Loucy (cell line): ENCODE measurements around the gene CAMTA1.

Experiments
- H2AFZ ChIP-seq: fragments of 200-600 bp; sonication (generic); 2 replicates; pipeline ENCODE4 v1.6.0; 2016; ENCODE audit warnings: antibody characterized with exemption, mild to moderate bottlenecking, low read length, moderate library complexity
- H3F3A ChIP-seq: fragments of 200-600 bp; 2 replicates; pipeline ENCODE4 v1.6.0; 2016; ENCODE audit warnings: antibody characterized with exemption, low read depth, mild to moderate bottlenecking
- H3K27me3 ChIP-seq: fragments of 200-600 bp; sonication (generic); 2 replicates; pipeline ENCODE4 v1.6.1; 2014; ENCODE audit warnings: low read length, mild to moderate bottlenecking; ENCODE audit not compliant: insufficient read depth, poor library complexity, severe bottlenecking
- H3K36me3 ChIP-seq: fragments of 200-600 bp; sonication (generic); 2 replicates; pipeline ENCODE4 v1.6.1; 2016; ENCODE audit warnings: low read length; ENCODE audit not compliant: insufficient read depth
- H3K4me1 ChIP-seq: fragments of 200-600 bp; sonication (generic); 2 replicates; pipeline ENCODE4 v1.5.1; 2014; ENCODE audit warnings: low read length, mild to moderate bottlenecking; ENCODE audit not compliant: insufficient read depth, poor library complexity, severe bottlenecking
- H3K4me2 ChIP-seq: fragments of 200-600 bp; sonication (generic); 2 replicates; pipeline ENCODE4 v1.6.0; 2014; ENCODE audit warnings: antibody characterized with exemption, low read length, low read depth, mild to moderate bottlenecking; ENCODE audit not compliant: poor library complexity, severe bottlenecking
- H3K4me3 ChIP-seq: fragments of 200-600 bp; sonication (generic); 2 replicates; pipeline ENCODE4 v1.5.1; 2014; ENCODE audit warnings: low read length, mild to moderate bottlenecking, mixed read lengths; ENCODE audit not compliant: poor library complexity, severe bottlenecking
- H3K79me2 ChIP-seq: fragments of 200-600 bp; sonication (generic); 2 replicates; pipeline ENCODE4 v1.6.1; 2014; ENCODE audit warnings: low read length; ENCODE audit not compliant: insufficient read depth
- H3K9ac ChIP-seq: fragments of 200-600 bp; sonication (generic); 2 replicates; pipeline ENCODE4 v1.6.0; 2014; ENCODE audit warnings: mild to moderate bottlenecking, low read depth, low read length, moderate library complexity; ENCODE audit not compliant: poor library complexity, severe bottlenecking
- H3K9me2 ChIP-seq: fragments of 200-600 bp; sonication (generic); replicated peaks from 2 replicates; pipeline ENCODE4 v1.6.1; 2016; ENCODE audit warnings: low read depth, low read length, mixed read lengths
- H3K9me3 ChIP-seq: fragments of 200-600 bp; sonication (generic); 2 replicates; pipeline ENCODE4 v1.6.1; 2014; ENCODE audit warnings: mild to moderate bottlenecking, antibody characterized with exemption, low read length, low read depth; ENCODE audit not compliant: insufficient read depth
- H4K20me1 ChIP-seq: fragments of 200-600 bp; sonication (generic); 2 replicates; pipeline ENCODE4 v1.6.0; 2014; ENCODE audit warnings: antibody characterized with exemption, low read length, mild to moderate bottlenecking; ENCODE audit not compliant: insufficient read depth, poor library complexity, severe bottlenecking
- EZH2phosphoT487 ChIP-seq: fragments of 200-600 bp; IDR thresholded peaks from 2 replicates; pipeline ENCODE4 v1.6.1; 2018; ENCODE audit warnings: antibody characterized with exemption, mild to moderate bottlenecking, moderate library complexity, borderline replicate concordance
- TF ChIP-seq, protein P1 (sequence below): fragments of 200-600 bp; sonication (generic); conservative IDR thresholded peaks from 2 replicates; pipeline ENCODE4 v1.5.1; 2014; ENCODE audit warnings: mild to moderate bottlenecking, antibody characterized with exemption, low read length

The CAMTA1 gene

GRCh38 chr1:7097938-7098592 lies 312.8 kb downstream of the CAMTA1 start:
- H3F3A ChIP-seq, result no peaks in the 10 kb centered on the region
- H3K36me3 ChIP-seq, result no peaks in the 10 kb centered on the region
- H3K9ac ChIP-seq, result no peak overlapping the region
- H2AFZ ChIP-seq, result no peak overlapping the region
- no peaks in the 10 kb centered on the region for H4K20me1 ChIP-seq
- no peaks in the 10 kb centered on the region for H3K9me2 ChIP-seq
- no peak for TF ChIP-seq EZH2phosphoT487
- TF ChIP-seq, protein P1, sequence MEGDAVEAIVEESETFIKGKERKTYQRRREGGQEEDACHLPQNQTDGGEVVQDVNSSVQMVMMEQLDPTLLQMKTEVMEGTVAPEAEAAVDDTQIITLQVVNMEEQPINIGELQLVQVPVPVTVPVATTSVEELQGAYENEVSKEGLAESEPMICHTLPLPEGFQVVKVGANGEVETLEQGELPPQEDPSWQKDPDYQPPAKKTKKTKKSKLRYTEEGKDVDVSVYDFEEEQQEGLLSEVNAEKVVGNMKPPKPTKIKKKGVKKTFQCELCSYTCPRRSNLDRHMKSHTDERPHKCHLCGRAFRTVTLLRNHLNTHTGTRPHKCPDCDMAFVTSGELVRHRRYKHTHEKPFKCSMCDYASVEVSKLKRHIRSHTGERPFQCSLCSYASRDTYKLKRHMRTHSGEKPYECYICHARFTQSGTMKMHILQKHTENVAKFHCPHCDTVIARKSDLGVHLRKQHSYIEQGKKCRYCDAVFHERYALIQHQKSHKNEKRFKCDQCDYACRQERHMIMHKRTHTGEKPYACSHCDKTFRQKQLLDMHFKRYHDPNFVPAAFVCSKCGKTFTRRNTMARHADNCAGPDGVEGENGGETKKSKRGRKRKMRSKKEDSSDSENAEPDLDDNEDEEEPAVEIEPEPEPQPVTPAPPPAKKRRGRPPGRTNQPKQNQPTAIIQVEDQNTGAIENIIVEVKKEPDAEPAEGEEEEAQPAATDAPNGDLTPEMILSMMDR, result no peak
- no peaks in the 10 kb centered on the region for H3K4me1 ChIP-seq
- no peaks in the 10 kb centered on the region for H3K79me2 ChIP-seq
- H3K27me3 ChIP-seq, result no peaks in the 10 kb centered on the region
- H3K9me3 ChIP-seq, result no peaks in the 10 kb centered on the region
- no peak overlapping the region for H3K4me3 ChIP-seq
- H3K4me2 ChIP-seq, result no peak overlapping the region

DNA sequence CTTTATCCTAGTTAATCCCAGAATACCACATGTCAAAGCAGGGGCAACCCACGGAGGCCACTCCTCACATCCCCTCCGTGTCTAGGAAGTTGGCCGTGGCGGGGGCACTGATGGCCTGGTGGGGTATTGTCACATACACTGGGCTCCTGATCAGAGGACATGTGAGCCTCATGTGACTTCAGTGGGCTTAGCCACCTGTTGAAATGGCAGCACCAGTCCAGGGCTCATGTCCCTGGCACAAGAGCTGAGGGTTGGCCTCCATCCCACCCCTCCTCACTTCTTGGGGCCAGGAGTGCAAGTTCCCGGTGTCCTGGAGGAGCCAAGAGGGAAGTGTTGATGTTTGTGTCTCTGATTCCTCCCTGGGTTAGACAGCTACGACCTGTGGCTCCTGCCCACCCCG lies 313.4 kb downstream of the CAMTA1 start:
- Histone ChIP-seq H4K20me1 (no peaks in the 10 kb centered on the region), H3K36me3 (no peaks in the 10 kb centered on the region), H3K4me3 (no peak overlapping the region), H3K9me2 (no peaks in the 10 kb centered on the region), H3F3A (no peaks in the 10 kb centered on the region), H3K4me1 (no peaks in the 10 kb centered on the region), H3K4me2 (no peak overlapping the region), H3K9me3 (no peaks in the 10 kb centered on the region), H3K27me3 (no peaks in the 10 kb centered on the region), H2AFZ (no peak overlapping the region), H3K79me2 (no peaks in the 10 kb centered on the region), H3K9ac (no peak overlapping the region)
- TF ChIP-seq, protein P1, result no peak

DNA sequence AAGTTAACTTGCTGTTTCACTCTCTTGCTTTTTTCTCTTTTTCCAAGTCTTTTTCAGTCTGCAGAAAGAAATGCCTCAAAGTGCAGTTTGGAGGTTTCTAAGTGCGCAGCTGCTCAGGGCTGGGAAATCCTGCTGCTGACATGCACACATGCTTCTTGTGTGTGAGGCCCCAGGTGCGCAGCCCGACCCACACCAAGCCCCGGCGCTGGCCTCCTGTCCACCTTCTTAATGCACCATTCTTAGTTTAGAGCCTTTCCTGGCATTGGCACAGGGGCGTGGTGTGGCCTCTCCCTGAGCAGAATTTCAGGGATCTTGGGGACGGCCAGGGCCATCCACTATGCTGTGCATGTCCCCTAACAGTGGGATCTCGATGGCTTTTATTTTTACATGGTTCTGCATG lies 315.2 kb downstream of the CAMTA1 start:
- Histone ChIP-seq H3K9me3 (no peaks in the 10 kb centered on the region), H3K36me3 (no peaks in the 10 kb centered on the region), H3K9me2 (no peaks in the 10 kb centered on the region), H3F3A (no peaks in the 10 kb centered on the region), H3K27me3 (no peaks in the 10 kb centered on the region), H3K4me2 (no peak overlapping the region), H3K79me2 (no peaks in the 10 kb centered on the region), H3K4me1 (no peaks in the 10 kb centered on the region), H2AFZ (no peak overlapping the region), H3K4me3 (no peak overlapping the region), H4K20me1 (no peaks in the 10 kb centered on the region), H3K9ac (no peak overlapping the region)
- TF ChIP-seq, protein P1, result no peak
- TF ChIP-seq EZH2phosphoT487, result no peak
